ENCODE data around the gene PARP15. TPM values are rescaled to one million over a fixed set of nuclear protein-coding genes. Genes with fewer than 3 reads are reported as not detected.

The PARP15 gene
- total and polyA plus RNA-seq, 8 donors = 0.25 to 4.5 (median 1.3) TPM; not detected in 1

GRCh38 chr3:122687298-122687697 is 109.8 kb downstream of the PARP15 start:
- no peak for DNase-seq
- TF ChIP-seq EP300 (IDR thresholded peaks at IDR 0.05) = no peak
- no peak for TF ChIP-seq POLR2A (IDR thresholded peaks at IDR 0.05)
- no peak for TF ChIP-seq POLR2AphosphoS5 (IDR thresholded peaks at IDR 0.05)
- TF ChIP-seq CTCF (IDR thresholded peaks at IDR 0.05) = no peak
- WGBS, 5 donors = 85 to 97% (median 92%) methylated on average over 2 of the region's 2 CpGs
- peaks cover 0 to 29% (median 2%) of the 10 kb centered on the region in 4 donors for H3K36me3 ChIP-seq
- H3K27me3 ChIP-seq = no peaks in the 10 kb centered on the region
- H3K4me3 ChIP-seq = no peak overlapping the region
- H3K9me3 ChIP-seq = no peaks in the 10 kb centered on the region
- intact Hi-C loops (cut with DNase I; ENCODE audit: low total_unique reads) = loop anchor here (10.0 kb wide), 1 partner anchor 292 kb away; no protein-coding TSS in a partner anchor
- peaks cover 9 to 19% (median 16%) of the 10 kb centered on the region in 4 donors for H3K4me1 ChIP-seq
- no peak overlapping the region for H3K27ac ChIP-seq

Other genes with a start within 250 kb of the PARP15 start
- gene MIX23, start 194.4 kb upstream of the PARP15 start, total RNA-seq = 10 to 100 TPM in 3 of 5 donors, 1 to 10 TPM in 2; 3.5 to 44.3 (median 30.4) TPM
- gene MIX23, start 194.4 kb upstream of the PARP15 start, polyA plus RNA-seq = 10 to 100 TPM; 30.5 to 35.6 (median 35.5) TPM
- 100 to 1,000 TPM in 1 of 5 donors, 10 to 100 TPM in 4; 21.0 to 137 (median 25.8) TPM for gene FAM162A, start 193.5 kb upstream of the PARP15 start, total RNA-seq
- 100 to 1,000 TPM in 1 of 3 donors, 10 to 100 TPM in 2; 69.0 to 102 (median 69.5) TPM for gene FAM162A, start 193.5 kb upstream of the PARP15 start, polyA plus RNA-seq
- 1 to 10 TPM in 2 of 5 donors, under 1 TPM in 2, not detected in 1; under 0.01 to 4.6 (median 1.0) TPM for gene WDR5B, start 161.6 kb upstream of the PARP15 start, total RNA-seq
- 1 to 10 TPM; 1.7 to 4.0 (median 1.9) TPM for gene WDR5B, start 161.6 kb upstream of the PARP15 start, polyA plus RNA-seq
- gene KPNA1, start 62.7 kb upstream of the PARP15 start, total RNA-seq = 10 to 100 TPM; 28.4 to 88.4 (median 52.5) TPM
- gene KPNA1, start 62.7 kb upstream of the PARP15 start, polyA plus RNA-seq = 10 to 100 TPM in 1 of 3 donors, 1 to 10 TPM in 2; 6.7 to 10.1 (median 8.3) TPM
- gene PARP9, start 13.3 kb upstream of the PARP15 start, total RNA-seq = 10 to 100 TPM in 4 of 5 donors, 1 to 10 TPM in 1; 1.4 to 42.6 (median 23.9) TPM
- gene PARP9, start 13.3 kb upstream of the PARP15 start, polyA plus RNA-seq = 10 to 100 TPM; 19.5 to 26.5 (median 21.4) TPM
- 10 to 100 TPM in 4 of 5 donors, 1 to 10 TPM in 1; 5.8 to 29.0 (median 26.1) TPM for gene DTX3L, start 13.3 kb upstream of the PARP15 start, total RNA-seq
- gene DTX3L, start 13.3 kb upstream of the PARP15 start, polyA plus RNA-seq = 10 to 100 TPM in 2 of 3 donors, 1 to 10 TPM in 1; 9.2 to 11.2 (median 10.5) TPM
- 10 to 100 TPM; 16.8 to 49.7 (median 34.4) TPM for gene PARP14, start 103.2 kb downstream of the PARP15 start, total RNA-seq
- 10 to 100 TPM in 1 of 3 donors, 1 to 10 TPM in 2; 5.0 to 11.0 (median 5.9) TPM for gene PARP14, start 103.2 kb downstream of the PARP15 start, polyA plus RNA-seq
- 10 to 100 TPM in 3 of 5 donors, 1 to 10 TPM in 1, not detected in 1; 1.7 to 16.5 (median 10.4) TPM for gene HSPBAP1, start 216.2 kb downstream of the PARP15 start, total RNA-seq
- 1 to 10 TPM; 4.9 to 8.8 (median 6.0) TPM for gene HSPBAP1, start 216.2 kb downstream of the PARP15 start, polyA plus RNA-seq
- gene SLC49A4, start 217.4 kb downstream of the PARP15 start, total RNA-seq = 10 to 100 TPM in 2 of 5 donors, 1 to 10 TPM in 3; 1.2 to 28.8 (median 5.4) TPM
- gene SLC49A4, start 217.4 kb downstream of the PARP15 start, polyA plus RNA-seq = 1 to 10 TPM in 2 of 3 donors, under 1 TPM in 1; 0.31 to 4.2 (median 3.1) TPM